Gastrocnemius medialis (tissue), 4 donors: ENCODE results near the gene OR3A3.
"Not testable (repeated sequence)": the region's sequence is repeated elsewhere in the genome, so short reads cannot be mapped to it uniquely, and the experiment has no call there.

ENCODE experiments used
- POLR2A ChIP-seq, 2 donors: fragments of 450-650 bp; IDR thresholded peaks; one replicate each; pipeline ENCODE4 v1.6.1; 2017; ENCODE audit warnings: antibody characterized with exemption in 2 of 2, mild to moderate bottlenecking in 2 of 2, moderate library complexity in 2 of 2
- TF ChIP-seq, protein P1 (sequence below), 5 experiments: fragments of 450-650 bp in 3 of 5; fragments of 200-600 bp in 2 of 5; sonication (generic) in 2 of 5; IDR thresholded peaks in 4 of 5; conservative IDR thresholded peaks in 1 of 5; 1 replicate in 4 of 5; 2 replicates in 1 of 5; pipeline ENCODE4 v1.5.1; 2016 to 2019; ENCODE audit warnings: antibody characterized with exemption in 5 of 5, mild to moderate bottlenecking in 3 of 5, moderate library complexity in 3 of 5

DNA sequence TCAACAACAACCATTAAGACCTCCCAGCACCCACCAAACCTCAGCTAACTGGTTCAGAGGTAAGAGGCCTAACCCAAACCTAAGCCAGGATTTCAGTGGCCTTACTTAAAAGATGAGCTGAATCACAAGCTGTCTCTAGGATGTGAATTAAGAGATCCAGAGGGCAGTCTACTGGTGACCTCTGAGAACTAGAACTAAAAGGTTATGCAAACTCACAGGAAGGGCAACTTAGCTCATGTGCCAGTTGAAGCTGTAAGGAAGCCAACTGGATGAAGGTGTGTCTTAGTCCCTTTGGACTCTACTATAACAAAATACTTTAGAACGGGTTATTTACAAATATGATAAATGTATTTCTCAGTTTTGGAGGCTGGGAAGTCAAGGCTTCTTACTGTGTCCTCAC, 55.2 kb downstream of the OR3A3 start:
- not testable (repeated sequence) for TF ChIP-seq POLR2A (IDR thresholded peaks at IDR 0.05)
- TF ChIP-seq, protein P1, sequence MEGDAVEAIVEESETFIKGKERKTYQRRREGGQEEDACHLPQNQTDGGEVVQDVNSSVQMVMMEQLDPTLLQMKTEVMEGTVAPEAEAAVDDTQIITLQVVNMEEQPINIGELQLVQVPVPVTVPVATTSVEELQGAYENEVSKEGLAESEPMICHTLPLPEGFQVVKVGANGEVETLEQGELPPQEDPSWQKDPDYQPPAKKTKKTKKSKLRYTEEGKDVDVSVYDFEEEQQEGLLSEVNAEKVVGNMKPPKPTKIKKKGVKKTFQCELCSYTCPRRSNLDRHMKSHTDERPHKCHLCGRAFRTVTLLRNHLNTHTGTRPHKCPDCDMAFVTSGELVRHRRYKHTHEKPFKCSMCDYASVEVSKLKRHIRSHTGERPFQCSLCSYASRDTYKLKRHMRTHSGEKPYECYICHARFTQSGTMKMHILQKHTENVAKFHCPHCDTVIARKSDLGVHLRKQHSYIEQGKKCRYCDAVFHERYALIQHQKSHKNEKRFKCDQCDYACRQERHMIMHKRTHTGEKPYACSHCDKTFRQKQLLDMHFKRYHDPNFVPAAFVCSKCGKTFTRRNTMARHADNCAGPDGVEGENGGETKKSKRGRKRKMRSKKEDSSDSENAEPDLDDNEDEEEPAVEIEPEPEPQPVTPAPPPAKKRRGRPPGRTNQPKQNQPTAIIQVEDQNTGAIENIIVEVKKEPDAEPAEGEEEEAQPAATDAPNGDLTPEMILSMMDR (IDR thresholded peaks at IDR 0.05 in 4 of 5, conservative IDR thresholded peaks at IDR 0.05 in 1 of 5), result not testable (repeated sequence)
